Measurements from ENCODE around the gene TNRC6C. TPM values are rescaled to one million over a fixed set of nuclear protein-coding genes. Genes with fewer than 3 reads are reported as not detected.
A peak's percentile ranks its signal among the peaks of the same experiment; 100 is the strongest.

Gene TNRC6C
- total RNA-seq, 3 donors from 2014 or later: 14.1 to 21.7 (median 21.6) TPM

GRCh38 chr17:78147315-78147998 is 189.0 kb downstream of the TNRC6C start:
- peak overlapping the region in 1 of 2 donors; percentile 54 for H3K27ac ChIP-seq
- no peak for DNase-seq (ENCODE audit: low spot score in 2 of 2)
- no peaks in the 10 kb centered on the region for H3K36me3 ChIP-seq
- H3K4me1 ChIP-seq: peaks cover 0 to 15% of the 10 kb centered on the region in 2 donors
- H3K4me3 ChIP-seq: no peak overlapping the region
- no peaks in the 10 kb centered on the region for H3K27me3 ChIP-seq
- intact Hi-C loops (cut with DNase I; ENCODE audit: low total_unique reads): no loop called here
- TF ChIP-seq POLR2A (IDR thresholded peaks at IDR 0.05) (no peak), CTCF (IDR thresholded peaks at IDR 0.05) (no peak), POLR2AphosphoS5 (IDR thresholded peaks at IDR 0.05) (no peak)
- no peaks in the 10 kb centered on the region for H3K9me3 ChIP-seq

DNA sequence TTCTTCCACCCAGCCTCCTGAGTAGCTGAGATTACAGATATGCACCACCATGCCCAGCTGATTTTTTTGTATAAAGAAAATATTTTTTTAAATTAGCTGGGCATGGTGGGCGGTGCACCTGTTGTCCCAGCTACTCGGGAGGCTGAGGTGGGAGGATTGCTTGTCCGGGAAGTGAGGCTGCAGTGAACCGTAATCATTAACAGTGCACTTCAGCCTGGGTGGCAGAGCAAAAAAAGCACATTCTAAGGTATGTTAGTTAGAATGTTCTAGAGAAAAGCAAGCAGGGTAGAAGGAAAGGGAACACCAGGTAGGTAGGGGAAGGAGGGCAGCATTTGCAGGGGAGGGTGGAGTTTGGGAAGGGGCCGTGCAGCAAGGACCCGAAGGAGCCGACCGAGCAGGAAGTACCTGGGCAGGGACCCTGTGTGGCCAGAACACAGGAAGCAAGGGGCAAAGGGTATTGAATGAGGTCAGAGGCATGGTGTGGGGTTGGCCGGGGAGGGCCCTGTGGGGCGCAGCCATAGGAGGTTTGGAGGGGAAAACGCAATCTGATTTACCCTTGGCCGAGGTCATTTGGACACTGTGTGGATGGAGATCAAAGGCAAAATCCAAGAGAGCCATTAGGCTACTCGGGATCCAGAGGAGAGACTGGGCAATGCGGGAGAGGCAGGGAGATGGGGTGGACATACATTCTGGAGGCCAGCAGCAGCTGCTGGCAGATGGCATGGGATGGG is 189.9 kb downstream of the TNRC6C start:
- DNase-seq (ENCODE audit: low spot score in 2 of 2): no peak
- Histone ChIP-seq H3K4me3 (no peak overlapping the region), H3K27me3 (no peaks in the 10 kb centered on the region), H3K36me3 (no peaks in the 10 kb centered on the region), H3K4me1 (peaks cover 0 to 15% of the 10 kb centered on the region in 2 donors), H3K9me3 (no peaks in the 10 kb centered on the region), H3K27ac (no peak overlapping the region)
- intact Hi-C loops (cut with DNase I; ENCODE audit: low total_unique reads): no loop called here
- TF ChIP-seq CTCF (IDR thresholded peaks at IDR 0.05): no peak
- no peak for TF ChIP-seq POLR2AphosphoS5 (IDR thresholded peaks at IDR 0.05)
- TF ChIP-seq POLR2A (IDR thresholded peaks at IDR 0.05): no peak

DNA sequence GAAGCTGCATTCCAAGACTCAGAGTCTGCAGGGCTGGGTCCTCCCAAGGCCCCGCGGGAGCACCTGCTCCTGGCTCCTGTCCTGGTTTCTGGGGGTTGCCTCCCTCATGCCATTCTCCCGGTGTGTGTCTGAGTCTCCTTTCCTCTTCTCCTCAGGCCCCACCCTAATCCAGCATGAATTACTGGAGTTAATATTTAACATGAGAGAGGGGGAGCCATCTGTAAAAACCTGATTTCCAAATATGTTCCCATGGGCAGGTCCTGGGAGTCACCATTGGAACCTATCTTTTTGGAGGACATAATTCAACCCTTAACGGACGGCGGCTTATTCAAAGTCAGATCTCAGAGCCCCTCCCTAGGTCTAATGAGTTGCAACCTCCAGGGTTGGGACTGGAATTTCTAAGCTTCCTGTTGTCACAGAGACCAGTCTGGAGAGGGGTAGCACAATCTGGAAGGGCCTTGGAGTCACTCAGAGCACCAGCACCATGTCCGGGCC is 193.1 kb downstream of the TNRC6C start:
- Histone ChIP-seq H3K36me3 (no peaks in the 10 kb centered on the region), H3K27ac (peak overlapping the region in 1 of 2 donors; percentile 68), H3K9me3 (no peaks in the 10 kb centered on the region), H3K4me3 (no peak overlapping the region), H3K27me3 (no peaks in the 10 kb centered on the region), H3K4me1 (no peaks in the 10 kb centered on the region)
- intact Hi-C loops (cut with DNase I; ENCODE audit: low total_unique reads): no loop called here
- TF ChIP-seq POLR2AphosphoS5 (IDR thresholded peaks at IDR 0.05): no peak
- DNase-seq (ENCODE audit: low spot score in 2 of 2): no peak

DNA sequence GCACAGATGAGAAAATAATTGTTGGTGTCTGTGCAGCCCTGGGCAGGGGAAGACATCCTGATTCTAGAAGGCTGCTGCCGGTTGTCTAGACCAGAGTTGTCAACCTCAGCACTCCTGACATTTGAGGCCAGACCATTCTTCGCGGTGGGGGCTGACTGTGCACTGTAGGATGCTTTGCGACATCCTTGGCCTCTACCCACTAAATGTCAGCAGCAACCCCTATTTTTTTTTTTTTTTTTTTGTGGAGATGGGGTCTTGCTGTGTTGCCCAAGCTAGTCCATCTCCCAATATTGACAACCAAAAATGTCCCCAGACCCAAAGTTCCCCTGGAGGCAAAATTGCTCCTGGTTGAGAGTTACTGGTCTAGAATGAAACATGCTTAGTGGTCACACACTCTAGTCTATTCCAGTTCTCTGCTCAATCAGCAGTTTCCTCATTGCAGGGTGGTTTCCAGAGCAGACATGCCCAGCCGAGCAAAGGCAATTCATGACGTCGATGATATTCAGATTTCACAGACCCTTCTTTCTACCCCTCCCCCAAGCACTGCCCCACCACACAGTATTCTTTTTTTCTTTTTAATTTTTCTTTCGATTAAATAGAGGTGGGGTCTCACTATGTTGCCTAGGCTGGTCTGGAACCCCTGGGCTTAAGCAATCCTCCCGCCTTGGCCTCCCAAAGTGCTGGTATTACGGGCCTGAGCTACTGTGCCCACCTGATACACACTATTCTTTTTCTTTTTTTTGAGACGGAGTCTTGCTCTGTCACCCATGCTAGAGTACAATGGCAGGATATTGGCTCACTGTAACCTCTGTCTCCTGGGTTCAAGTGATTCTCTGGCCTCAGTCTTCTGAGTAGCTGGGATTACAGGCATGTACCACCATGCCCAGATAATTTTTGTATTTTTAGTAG is 196.7 kb downstream of the TNRC6C start:
- TF ChIP-seq POLR2AphosphoS5 (IDR thresholded peaks at IDR 0.05) (no peak), CTCF (IDR thresholded peaks at IDR 0.05) (no peak), POLR2A (IDR thresholded peaks at IDR 0.05) (no peak)
- no peak overlapping the region for H3K27ac ChIP-seq

More for the DNA sequence above, 196.7 kb downstream of the TNRC6C start:
- Histone ChIP-seq H3K4me1 (no peaks in the 10 kb centered on the region), H3K4me3 (no peak overlapping the region), H3K27me3 (no peaks in the 10 kb centered on the region), H3K9me3 (no peaks in the 10 kb centered on the region), H3K36me3 (no peaks in the 10 kb centered on the region)
- intact Hi-C loops (cut with DNase I; ENCODE audit: low total_unique reads): no loop called here
- DNase-seq (ENCODE audit: low spot score in 2 of 2): no peak

Other genes starting within 250 kb of the TNRC6C start
- 10 to 100 TPM; 18.6 to 45.9 (median 28.4) TPM for gene TMC6, start 170.1 kb downstream of the TNRC6C start, total RNA-seq
- 1 to 10 TPM; 4.2 to 9.9 (median 8.8) TPM for gene TMC8, start 172.1 kb downstream of the TNRC6C start, total RNA-seq
- not detected for gene C17orf99, start 187.7 kb downstream of the TNRC6C start, total RNA-seq
- gene SYNGR2, start 209.9 kb downstream of the TNRC6C start, total RNA-seq: 10 to 100 TPM; 37.8 to 69.5 (median 64.2) TPM
- gene TK1, start 228.3 kb downstream of the TNRC6C start, total RNA-seq: 1 to 10 TPM; 2.6 to 5.6 (median 3.7) TPM
- gene AFMID, start 228.7 kb downstream of the TNRC6C start, total RNA-seq: 10 to 100 TPM; 12.3 to 66.2 (median 65.2) TPM

All from breast epithelium (tissue), 4 donors.